ENCODE data around the gene SLC17A9.

DNA sequence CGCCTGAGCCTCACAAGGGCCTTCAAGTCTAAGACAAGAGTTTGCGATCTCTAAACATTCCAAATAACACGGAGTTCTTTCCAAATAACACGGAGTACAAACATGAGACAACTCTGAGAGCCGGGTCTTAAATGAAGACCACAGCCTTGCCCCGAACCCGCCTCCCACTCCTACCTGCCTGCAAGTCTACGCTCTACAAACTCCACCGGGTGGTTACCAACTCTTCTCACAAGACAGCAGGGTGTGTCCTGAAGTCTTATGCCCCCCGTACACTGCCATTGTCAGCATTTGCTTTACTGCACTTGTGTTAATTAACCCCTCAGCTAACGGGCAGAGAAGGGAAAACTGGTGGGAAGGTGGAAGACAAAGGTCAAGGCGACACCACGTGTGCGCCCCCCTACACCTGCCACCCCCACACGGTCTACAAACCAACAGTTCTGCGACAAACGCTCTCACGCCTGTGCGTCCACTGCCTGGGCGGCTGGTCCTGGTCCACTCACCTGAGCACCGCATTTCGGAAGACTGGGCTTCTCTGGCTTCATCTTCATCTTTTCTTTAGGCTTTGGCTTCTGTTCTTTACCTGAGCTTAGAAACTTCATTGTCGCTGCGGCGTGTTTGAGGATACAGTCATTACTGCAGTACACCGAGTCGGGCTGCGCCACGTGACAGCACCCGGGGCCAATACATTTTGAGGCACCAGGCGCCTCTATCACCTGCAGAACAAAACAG, 45.7 kb upstream of the SLC17A9 start:
- TF ChIP-seq EZH2 (IDR thresholded peaks at IDR 0.05; ENCODE audit: borderline replicate concordance, low read depth, low read length, poor library complexity, severe bottlenecking), result no peak
- TF ChIP-seq, protein P1, sequence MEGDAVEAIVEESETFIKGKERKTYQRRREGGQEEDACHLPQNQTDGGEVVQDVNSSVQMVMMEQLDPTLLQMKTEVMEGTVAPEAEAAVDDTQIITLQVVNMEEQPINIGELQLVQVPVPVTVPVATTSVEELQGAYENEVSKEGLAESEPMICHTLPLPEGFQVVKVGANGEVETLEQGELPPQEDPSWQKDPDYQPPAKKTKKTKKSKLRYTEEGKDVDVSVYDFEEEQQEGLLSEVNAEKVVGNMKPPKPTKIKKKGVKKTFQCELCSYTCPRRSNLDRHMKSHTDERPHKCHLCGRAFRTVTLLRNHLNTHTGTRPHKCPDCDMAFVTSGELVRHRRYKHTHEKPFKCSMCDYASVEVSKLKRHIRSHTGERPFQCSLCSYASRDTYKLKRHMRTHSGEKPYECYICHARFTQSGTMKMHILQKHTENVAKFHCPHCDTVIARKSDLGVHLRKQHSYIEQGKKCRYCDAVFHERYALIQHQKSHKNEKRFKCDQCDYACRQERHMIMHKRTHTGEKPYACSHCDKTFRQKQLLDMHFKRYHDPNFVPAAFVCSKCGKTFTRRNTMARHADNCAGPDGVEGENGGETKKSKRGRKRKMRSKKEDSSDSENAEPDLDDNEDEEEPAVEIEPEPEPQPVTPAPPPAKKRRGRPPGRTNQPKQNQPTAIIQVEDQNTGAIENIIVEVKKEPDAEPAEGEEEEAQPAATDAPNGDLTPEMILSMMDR (conservative IDR thresholded peaks at IDR 0.05; ENCODE audit: low read depth, low read length), result no peak

Measured in A673 (cell line).